Lower leg skin (tissue), 4 donors: ENCODE data around the gene MANF. TPM values are rescaled to one million over a fixed set of nuclear protein-coding genes. Genes with fewer than 3 reads are reported as not detected.

Experiments
- DNase-seq, 2 donors: peaks; one replicate each; pipeline ENCODE4 v3.0.0-alpha.2; 2019; ENCODE audit warnings: low spot score in 2 of 2
- H3K4me3 ChIP-seq: fragments of 200-600 bp; sonication (generic); 2 replicates; pipeline ENCODE4 v1.5.1; 2017; ENCODE audit warnings: mild to moderate bottlenecking, low read depth; ENCODE audit not compliant: poor library complexity, severe bottlenecking
- POLR2A ChIP-seq, 2 donors: fragments of 450-650 bp; IDR thresholded peaks; one replicate each; pipeline ENCODE4 v1.6.1; 2016 to 2017; ENCODE audit warnings: antibody characterized with exemption in 2 of 2, mild to moderate bottlenecking in 1 of 2, moderate library complexity in 1 of 2
- WGBS, 2 donors: methylation state at CpG; one replicate each; pipeline ENCODE4 v1.1.5; 2018; 5-methylcytosine and 5-hydroxymethylcytosine counted together
- intact Hi-C: fragments of 100-400 bp; cut with DNase I; formaldehyde crosslinking; loops from one replicate; pipeline ENCODE4 v1.15.0; 2023; ENCODE audit warnings: low total_unique reads
- total RNA-seq, 4 donors: library from RNA; depleted of rRNA; stranded (reverse); fragments of >200 nt; gene quantifications; one replicate each; pipeline ENCODE4 v1.1.0, GENCODE V29; 2016
- TF ChIP-seq, protein P1 (sequence below), 3 donors: fragments of 450-650 bp; IDR thresholded peaks; one replicate each; pipeline ENCODE4 v1.5.1; 2016; ENCODE audit warnings: antibody characterized with exemption in 3 of 3, mild to moderate bottlenecking in 3 of 3, moderate library complexity in 2 of 3

The MANF gene
- total RNA-seq, 4 donors from 2014 or later = 36.0 to 58.5 (median 48.2) TPM

DNA sequence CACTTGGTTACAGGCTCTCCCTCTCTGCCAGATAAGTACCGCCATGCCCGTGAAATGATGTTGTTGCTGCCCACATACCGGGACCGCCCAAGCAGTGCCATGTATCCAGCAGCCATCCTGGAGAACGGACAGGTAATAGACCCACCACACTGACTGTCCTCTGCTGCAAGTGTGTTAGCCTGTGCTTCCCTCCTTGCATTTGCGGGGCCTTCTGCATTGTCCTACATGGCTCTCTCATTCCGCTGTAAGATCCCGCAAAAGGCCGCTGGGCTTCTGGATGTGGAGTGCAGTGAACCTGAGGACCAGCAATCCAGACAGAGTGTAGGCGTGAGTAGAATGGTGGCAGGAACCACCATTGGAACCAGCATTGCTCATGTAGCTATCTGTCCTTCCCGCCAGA, 10.6 kb upstream of the MANF start:
- intact Hi-C loops = loop anchor here (10.0 kb wide), 1 partner anchor 400 kb away; no protein-coding TSS in a partner anchor
- DNase-seq = no peak
- H3K4me3 ChIP-seq = no peak overlapping the region
- TF ChIP-seq POLR2A (IDR thresholded peaks at IDR 0.05) = no peak
- TF ChIP-seq, protein P1, sequence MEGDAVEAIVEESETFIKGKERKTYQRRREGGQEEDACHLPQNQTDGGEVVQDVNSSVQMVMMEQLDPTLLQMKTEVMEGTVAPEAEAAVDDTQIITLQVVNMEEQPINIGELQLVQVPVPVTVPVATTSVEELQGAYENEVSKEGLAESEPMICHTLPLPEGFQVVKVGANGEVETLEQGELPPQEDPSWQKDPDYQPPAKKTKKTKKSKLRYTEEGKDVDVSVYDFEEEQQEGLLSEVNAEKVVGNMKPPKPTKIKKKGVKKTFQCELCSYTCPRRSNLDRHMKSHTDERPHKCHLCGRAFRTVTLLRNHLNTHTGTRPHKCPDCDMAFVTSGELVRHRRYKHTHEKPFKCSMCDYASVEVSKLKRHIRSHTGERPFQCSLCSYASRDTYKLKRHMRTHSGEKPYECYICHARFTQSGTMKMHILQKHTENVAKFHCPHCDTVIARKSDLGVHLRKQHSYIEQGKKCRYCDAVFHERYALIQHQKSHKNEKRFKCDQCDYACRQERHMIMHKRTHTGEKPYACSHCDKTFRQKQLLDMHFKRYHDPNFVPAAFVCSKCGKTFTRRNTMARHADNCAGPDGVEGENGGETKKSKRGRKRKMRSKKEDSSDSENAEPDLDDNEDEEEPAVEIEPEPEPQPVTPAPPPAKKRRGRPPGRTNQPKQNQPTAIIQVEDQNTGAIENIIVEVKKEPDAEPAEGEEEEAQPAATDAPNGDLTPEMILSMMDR (IDR thresholded peaks at IDR 0.05) = no peak
- WGBS, 2 donors = 87 to 93% methylated on average over 11 of the region's 11 CpGs

DNA sequence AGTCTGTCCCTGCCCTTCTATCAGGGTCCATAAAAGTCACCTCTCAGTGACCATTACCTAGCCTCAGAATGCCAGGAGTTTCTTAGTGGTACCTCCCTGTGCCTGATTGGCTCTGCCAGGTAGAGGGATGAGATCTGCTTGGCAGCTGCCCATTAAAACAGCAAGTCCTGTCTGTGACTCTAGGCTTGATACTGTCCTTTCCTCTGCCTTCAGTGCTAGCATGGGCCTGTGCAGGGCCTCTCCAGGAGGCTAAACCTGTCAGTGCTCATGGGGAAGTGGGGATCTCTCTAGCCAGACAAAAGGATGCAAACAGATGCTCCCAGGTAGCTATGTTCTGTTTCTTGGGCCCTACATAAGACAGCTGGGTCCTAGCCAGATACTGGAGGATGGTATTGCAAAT, 10.0 kb upstream of the MANF start:
- intact Hi-C loops = loop anchor here (10.0 kb wide), 1 partner anchor 400 kb away; no protein-coding TSS in a partner anchor
- DNase-seq = no peak
- no peak for TF ChIP-seq POLR2A (IDR thresholded peaks at IDR 0.05)
- TF ChIP-seq, protein P1 (IDR thresholded peaks at IDR 0.05) = no peak
- H3K4me3 ChIP-seq = no peak overlapping the region

DNA sequence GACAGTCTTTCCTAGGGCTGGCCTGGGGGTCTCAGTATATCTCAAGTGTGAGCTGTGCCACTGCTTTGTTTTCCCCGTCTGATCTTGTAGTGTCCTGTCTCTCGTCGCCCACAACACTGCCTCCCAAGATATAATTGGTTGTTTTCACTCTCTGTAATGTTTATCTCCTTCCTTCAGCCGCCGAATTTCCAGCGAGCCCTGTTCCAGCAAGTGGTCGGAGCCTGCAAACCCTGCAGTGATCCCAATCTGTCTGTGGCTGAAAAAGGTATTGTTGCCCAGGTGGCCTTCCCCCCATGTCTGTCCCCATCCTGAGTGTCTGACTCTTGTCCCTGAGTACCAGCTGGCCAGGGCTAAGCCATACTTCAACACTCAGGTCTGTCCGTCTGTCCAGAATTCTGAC, 9.5 kb upstream of the MANF start:
- no peak for TF ChIP-seq POLR2A (IDR thresholded peaks at IDR 0.05)
- TF ChIP-seq, protein P1 (IDR thresholded peaks at IDR 0.05) = no peak
- H3K4me3 ChIP-seq = no peak overlapping the region
- DNase-seq = no peak
- intact Hi-C loops = loop anchor here (10.0 kb wide), 1 partner anchor 401 kb away; no protein-coding TSS in a partner anchor
- WGBS, 2 donors = 84 to 86% methylated on average over 8 of the region's 8 CpGs

DNA sequence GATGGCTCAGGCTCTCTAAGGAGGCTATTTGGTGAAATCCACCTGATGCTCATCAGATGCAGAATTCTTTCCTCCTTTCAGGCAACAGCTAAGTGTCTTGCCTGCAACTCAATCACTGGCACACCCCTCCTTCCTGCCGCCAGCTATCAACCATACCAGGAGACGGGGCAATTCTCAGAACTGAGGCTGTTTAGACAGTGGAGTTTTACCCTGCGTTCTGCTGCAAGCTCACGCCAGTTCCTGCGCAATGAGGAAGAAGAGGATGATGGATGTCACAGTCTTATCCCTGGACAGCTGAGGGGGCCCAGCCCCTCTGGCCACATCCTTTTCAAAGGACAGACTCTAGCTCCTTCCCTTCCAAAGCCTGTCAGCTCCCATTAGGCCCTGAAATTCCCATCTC, 7.0 kb upstream of the MANF start:
- intact Hi-C loops = loop anchor here (10.0 kb wide), 1 partner anchor 403 kb away; no protein-coding TSS in a partner anchor

DNA sequence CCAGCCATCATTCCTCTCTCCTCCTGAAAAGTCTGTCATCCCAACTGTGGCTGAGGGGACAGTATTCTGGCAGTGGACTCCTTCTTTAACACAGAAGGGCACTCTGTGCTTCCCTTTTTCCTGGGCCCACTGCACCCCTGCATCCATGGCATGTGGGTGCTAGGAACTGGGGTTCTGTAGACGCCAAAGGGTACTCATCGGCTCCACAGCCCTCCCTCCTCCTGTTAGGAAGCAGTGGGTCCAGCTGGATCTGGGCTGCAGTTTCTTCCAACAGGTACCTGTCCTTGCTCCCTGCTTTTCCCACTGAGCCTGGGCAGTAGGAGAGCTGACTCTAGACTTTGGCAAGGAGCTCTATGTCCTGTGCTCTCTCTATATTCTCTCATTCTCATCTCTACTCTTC, 6.4 kb upstream of the MANF start:
- intact Hi-C loops = loop anchor here (10.0 kb wide), 1 partner anchor 404 kb away; no protein-coding TSS in a partner anchor
- TF ChIP-seq, protein P1 (IDR thresholded peaks at IDR 0.05) = no peak
- TF ChIP-seq POLR2A (IDR thresholded peaks at IDR 0.05) = no peak
- H3K4me3 ChIP-seq = no peak overlapping the region
- DNase-seq = no peak
- WGBS, 2 donors = 84 to 90% methylated on average over 2 of the region's 2 CpGs

More for the DNA sequence above, 7.0 kb upstream of the MANF start:
- H3K4me3 ChIP-seq = no peak overlapping the region
- TF ChIP-seq, protein P1 (IDR thresholded peaks at IDR 0.05) = no peak
- no peak for TF ChIP-seq POLR2A (IDR thresholded peaks at IDR 0.05)
- 89 to 95% methylated on average over 5 of the region's 5 CpGs for WGBS, 2 donors
- DNase-seq = no peak

DNA sequence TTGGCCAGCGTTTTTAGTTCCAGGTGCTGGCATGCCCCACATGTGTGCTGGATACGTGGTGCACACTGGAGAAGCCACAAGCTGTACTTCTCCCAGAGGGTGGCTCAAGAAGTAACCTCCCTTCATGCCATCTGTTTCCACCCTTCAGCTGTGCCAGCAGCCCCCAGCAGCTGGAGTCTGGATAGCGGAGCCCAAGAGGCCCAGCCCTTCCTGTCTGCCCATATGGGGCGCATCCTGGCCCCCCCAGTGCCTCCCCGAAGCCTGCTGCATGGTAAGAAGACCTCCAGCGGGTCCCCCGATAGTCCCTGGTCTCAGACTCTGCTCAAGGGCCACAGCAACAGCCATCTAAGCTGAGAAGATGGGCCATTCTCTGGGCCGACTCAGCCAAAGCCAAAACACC, 5.8 kb upstream of the MANF start:
- WGBS, 2 donors = 71 to 75% methylated on average over 4 to 8 of the region's 8 CpGs
- intact Hi-C loops = loop anchor here (10.0 kb wide), 1 partner anchor 404 kb away; no protein-coding TSS in a partner anchor
- TF ChIP-seq, protein P1 (IDR thresholded peaks at IDR 0.05) = no peak
- TF ChIP-seq POLR2A (IDR thresholded peaks at IDR 0.05) = no peak
- no peak overlapping the region for H3K4me3 ChIP-seq
- DNase-seq = no peak
